ENCODE data around the gene PDZK1IP1.

DNA sequence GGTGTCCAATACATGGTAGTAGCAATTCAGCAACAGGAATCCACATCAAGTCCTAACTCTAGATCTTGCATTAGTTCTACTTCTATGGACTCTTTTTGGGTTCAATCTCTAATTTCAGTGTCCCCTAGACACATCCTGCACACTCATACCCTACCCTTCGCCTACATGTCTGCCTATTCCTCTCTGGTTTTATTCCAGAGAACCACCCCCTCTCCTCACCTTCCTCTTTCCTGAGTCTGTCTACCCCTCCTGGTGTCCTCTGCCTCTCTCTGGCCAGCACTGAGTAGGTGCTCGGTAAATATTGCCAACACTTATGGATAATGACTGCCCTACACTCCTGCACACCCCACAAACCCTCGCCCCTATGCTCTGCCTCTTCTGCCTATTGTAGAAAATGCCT, 32.6 kb upstream of the PDZK1IP1 start:
- TF ChIP-seq CTCF (IDR thresholded peaks at IDR 0.05) = no peak
- no peak for TF ChIP-seq POLR2A (IDR thresholded peaks at IDR 0.05)

Data from heart left ventricle (tissue), 13 donors.